Activated CD4-positive, alpha-beta T cell treated with anti-CD3 and anti-CD28 coated beads for 36 hours (primary cell): ENCODE data around the gene DLGAP3. TPM values are rescaled to one million over a fixed set of nuclear protein-coding genes. Genes with fewer than 3 reads are reported as not detected.

ENCODE experiments used
- ATAC-seq: fragments of 200-7000 bp; cut with Tn5 transposase; one replicate; pipeline ENCODE4 v1.10.0; 2021; ENCODE audit warnings: mild to moderate bottlenecking, moderate library complexity
- CTCF ChIA-PET: fragments of 350-600 bp; sonication (Branson Sonifier 250); formaldehyde crosslinking; loops from one replicate; lab custom pipeline; 2021; ENCODE audit warnings: antibody characterized with exemption; lab: Charles Lee
- POLR2A ChIA-PET: fragments of 350-600 bp; sonication (Branson Sonifier 250); formaldehyde crosslinking; loops from one replicate; lab custom pipeline; 2021; ENCODE audit warnings: antibody characterized with exemption, inconsistent platforms; lab: Charles Lee
- DNase-seq: peaks from one replicate; pipeline ENCODE4 v3.0.0-alpha.2; 2020
- H3K27ac Mint-ChIP-seq: one replicate; pipeline ENCODE4 v1.8.0; 2021; ENCODE audit warnings: mixed read lengths
- H3K27me3 Mint-ChIP-seq: one replicate; pipeline ENCODE4 v1.8.0; 2021; ENCODE audit warnings: mixed read lengths
- H3K36me3 Mint-ChIP-seq: one replicate; pipeline ENCODE4 v1.8.0; 2021; ENCODE audit warnings: low read depth, mixed read lengths
- H3K4me1 Mint-ChIP-seq: one replicate; pipeline ENCODE4 v1.8.0; 2021; ENCODE audit warnings: mixed read lengths
- H3K4me3 Mint-ChIP-seq: one replicate; pipeline ENCODE4 v1.8.0; 2021; ENCODE audit warnings: mild to moderate bottlenecking, moderate library complexity, mixed read lengths
- H3K9me3 Mint-ChIP-seq: one replicate; pipeline ENCODE4 v1.8.0; 2021; ENCODE audit warnings: low read depth, mixed read lengths
- intact Hi-C, 2 experiments: fragments of 100-400 bp; cut with DNase I in 1 of 2; cut with micrococcal nuclease in 1 of 2; formaldehyde crosslinking; loops; one replicate each; pipeline versions ENCODE4 v1.14.2 to v1.15.1; 2022 to 2024; cut with DNase I, micrococcal nuclease
- total RNA-seq, 2 experiments: library from RNA; stranded (reverse); gene quantifications; one replicate each; pipeline ENCODE4 v1.2.3, GENCODE V29; 2021

Gene DLGAP3
- total RNA-seq, 2 experiments from 2014 or later, result 0.63 to 0.66 TPM

DNA sequence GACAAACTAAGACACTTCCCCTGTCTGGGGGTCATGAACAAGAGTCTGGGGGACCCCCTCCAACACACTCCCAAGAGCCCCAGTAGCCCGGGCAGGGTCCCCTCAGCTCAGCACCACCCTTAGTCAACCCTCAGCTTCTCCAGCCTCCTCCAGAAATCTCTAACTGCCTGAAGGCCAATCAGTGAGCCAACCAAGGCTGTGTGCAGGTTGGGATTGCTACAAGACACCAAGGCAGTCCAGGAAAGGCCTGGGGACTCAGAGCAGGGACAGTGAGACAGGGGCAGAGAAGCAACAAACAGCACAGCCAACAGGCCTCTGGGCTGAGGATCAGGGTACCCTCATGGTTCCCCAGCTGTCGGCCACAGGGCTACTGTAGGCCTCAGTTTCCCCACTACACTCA is 83.2 kb downstream of the DLGAP3 start:
- ChIA-PET POLR2A (no interaction called here), CTCF (no interaction called here)
- intact Hi-C loops, result no loop called here
- Mint-ChIP-seq H3K4me3 (no peak overlapping the region), H3K36me3 (peaks cover 22% of the 10 kb centered on the region), H3K27ac (no peak overlapping the region), H3K27me3 (no peaks in the 10 kb centered on the region), H3K9me3 (no peaks in the 10 kb centered on the region), H3K4me1 (peaks cover 4% of the 10 kb centered on the region)
- ATAC-seq, result no peak
- no peak for DNase-seq

GRCh38 chr1:34845131-34845901 is 84.1 kb downstream of the DLGAP3 start:
- peaks cover 15% of the 10 kb centered on the region for H3K36me3 Mint-ChIP-seq
- ChIA-PET CTCF (interaction anchor here (0.6 to 1.2 kb wide), 3 partner anchors 16 to 52 kb away, joined by 3 to 4 read pairs (median 3); no protein-coding TSS in a partner anchor), POLR2A (no interaction called here)
- no peak for DNase-seq
- ATAC-seq, result no peak
- no peak overlapping the region for H3K27ac Mint-ChIP-seq
- H3K9me3 Mint-ChIP-seq, result no peaks in the 10 kb centered on the region
- no peaks in the 10 kb centered on the region for H3K27me3 Mint-ChIP-seq
- intact Hi-C loops, result no loop called here
- no peak overlapping the region for H3K4me3 Mint-ChIP-seq
- peaks cover 4% of the 10 kb centered on the region for H3K4me1 Mint-ChIP-seq

GRCh38 chr1:34844252-34844634 is 85.2 kb downstream of the DLGAP3 start:
- ATAC-seq (no peak), DNase-seq (no peak)
- ChIA-PET POLR2A (no interaction called here), CTCF (interaction anchor here (0.7 to 3.7 kb wide), 4 partner anchors 9 to 58 kb away, joined by 3 to 18 read pairs (median 4); no protein-coding TSS in a partner anchor)
- Mint-ChIP-seq H3K27ac (no peak overlapping the region), H3K27me3 (no peaks in the 10 kb centered on the region), H3K36me3 (peaks cover 10% of the 10 kb centered on the region), H3K4me3 (no peak overlapping the region), H3K9me3 (no peaks in the 10 kb centered on the region), H3K4me1 (peaks cover 1% of the 10 kb centered on the region)
- intact Hi-C loops, result no loop called here

GRCh38 chr1:34843392-34844251 is 85.8 kb downstream of the DLGAP3 start:
- intact Hi-C loops, result no loop called here
- Mint-ChIP-seq H3K27ac (no peak overlapping the region), H3K27me3 (no peaks in the 10 kb centered on the region), H3K9me3 (no peaks in the 10 kb centered on the region), H3K4me1 (no peaks in the 10 kb centered on the region), H3K4me3 (no peak overlapping the region), H3K36me3 (peaks cover 8% of the 10 kb centered on the region)
- ChIA-PET CTCF (interaction anchor here (1.1 to 3.7 kb wide), 2 partner anchors 9 to 57 kb away, joined by 3 to 18 read pairs; no protein-coding TSS in a partner anchor), POLR2A (no interaction called here)
- DNase-seq (no peak), ATAC-seq (no peak)

GRCh38 chr1:34842952-34843371 is 86.5 kb downstream of the DLGAP3 start:
- Mint-ChIP-seq H3K4me1 (no peaks in the 10 kb centered on the region), H3K4me3 (no peak overlapping the region), H3K27me3 (no peaks in the 10 kb centered on the region), H3K9me3 (no peaks in the 10 kb centered on the region), H3K27ac (no peak overlapping the region), H3K36me3 (peaks cover 2% of the 10 kb centered on the region)
- POLR2A ChIA-PET, result no interaction called here
- no peak for ATAC-seq
- DNase-seq, result no peak
- CTCF ChIA-PET, result interaction anchor here (3.7 kb wide), 1 partner anchor 10 kb away, joined by 18 read pairs; no protein-coding TSS in a partner anchor
- intact Hi-C loops, result no loop called here

DNA sequence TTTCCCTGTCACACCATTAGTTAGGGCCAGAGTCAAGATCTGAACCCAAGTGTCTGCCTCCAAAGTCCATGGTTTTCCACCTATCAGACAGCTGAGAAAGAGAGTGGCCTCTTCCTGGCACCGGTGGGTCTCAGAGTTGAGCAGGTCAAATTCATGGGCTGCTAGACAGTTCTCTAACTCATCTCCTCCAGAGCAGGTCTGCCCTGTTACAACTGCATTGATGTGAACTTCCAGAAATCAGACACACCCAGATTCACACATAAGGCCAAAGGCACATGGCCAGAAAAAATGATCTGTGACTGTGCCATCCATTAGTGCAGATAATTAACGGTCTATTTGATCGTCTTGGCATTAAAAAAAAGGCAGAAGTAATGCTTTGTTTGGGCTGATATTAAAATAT is 87.4 kb downstream of the DLGAP3 start:
- Mint-ChIP-seq H3K27ac (no peak overlapping the region), H3K4me3 (no peak overlapping the region), H3K9me3 (no peaks in the 10 kb centered on the region), H3K36me3 (no peaks in the 10 kb centered on the region), H3K4me1 (no peaks in the 10 kb centered on the region), H3K27me3 (no peaks in the 10 kb centered on the region)
- ChIA-PET CTCF (interaction anchor here (3.7 kb wide), 1 partner anchor 11 kb away, joined by 18 read pairs; no protein-coding TSS in a partner anchor), POLR2A (no interaction called here)
- DNase-seq (no peak), ATAC-seq (no peak)
- intact Hi-C loops, result no loop called here

GRCh38 chr1:34840426-34840825 is 89.0 kb downstream of the DLGAP3 start:
- no peaks in the 10 kb centered on the region for H3K36me3 Mint-ChIP-seq
- ChIA-PET POLR2A (no interaction called here), CTCF (no interaction called here)
- no peak for DNase-seq
- ATAC-seq, result no peak
- H3K9me3 Mint-ChIP-seq, result no peaks in the 10 kb centered on the region
- H3K27ac Mint-ChIP-seq, result no peak overlapping the region
- H3K4me1 Mint-ChIP-seq, result no peaks in the 10 kb centered on the region
- intact Hi-C loops, result no loop called here
- H3K27me3 Mint-ChIP-seq, result no peaks in the 10 kb centered on the region
- H3K4me3 Mint-ChIP-seq, result no peak overlapping the region

GRCh38 chr1:34839526-34840305 is 89.7 kb downstream of the DLGAP3 start:
- Mint-ChIP-seq H3K36me3 (no peaks in the 10 kb centered on the region), H3K4me3 (no peak overlapping the region), H3K9me3 (no peaks in the 10 kb centered on the region), H3K4me1 (no peaks in the 10 kb centered on the region), H3K27ac (no peak overlapping the region), H3K27me3 (no peaks in the 10 kb centered on the region)
- intact Hi-C loops, result no loop called here
- DNase-seq (no peak), ATAC-seq (no peak)
- ChIA-PET POLR2A (no interaction called here), CTCF (no interaction called here)

DNA sequence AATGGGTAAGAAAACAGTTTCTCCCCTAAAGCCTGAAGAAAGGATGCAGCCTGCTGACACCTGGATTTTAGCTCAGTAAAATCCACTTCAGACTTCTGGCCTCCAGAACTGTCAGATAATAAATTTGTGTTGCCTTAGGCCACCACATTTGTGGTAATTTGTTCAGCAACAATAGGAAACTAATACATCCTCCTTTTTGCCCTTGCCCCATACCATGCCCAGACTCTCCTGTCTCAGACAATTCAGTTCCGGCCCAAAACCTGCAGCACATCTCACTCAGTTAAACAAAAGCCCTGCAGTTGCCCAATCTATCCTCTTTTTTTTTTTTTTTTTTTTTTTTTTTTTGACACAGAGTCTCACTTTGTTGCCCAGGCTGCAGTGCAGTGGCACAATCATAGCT is 95.7 kb downstream of the DLGAP3 start:
- Mint-ChIP-seq H3K27me3 (no peaks in the 10 kb centered on the region), H3K4me3 (no peak overlapping the region), H3K4me1 (no peaks in the 10 kb centered on the region), H3K9me3 (no peaks in the 10 kb centered on the region), H3K27ac (no peak overlapping the region), H3K36me3 (no peaks in the 10 kb centered on the region)
- ChIA-PET CTCF (no interaction called here), POLR2A (no interaction called here)
- intact Hi-C loops, result no loop called here
- DNase-seq (no peak), ATAC-seq (no peak)

GRCh38 chr1:34831721-34832246 is 97.7 kb downstream of the DLGAP3 start:
- no peak overlapping the region for H3K27ac Mint-ChIP-seq
- no peaks in the 10 kb centered on the region for H3K9me3 Mint-ChIP-seq
- ChIA-PET POLR2A (no interaction called here), CTCF (interaction anchor here (0.6 to 0.8 kb wide), 2 partner anchors 33 to 252 kb away, joined by 3 to 4 read pairs; no protein-coding TSS in a partner anchor)
- no peak overlapping the region for H3K4me3 Mint-ChIP-seq
- ATAC-seq (no peak), DNase-seq (no peak)
- H3K4me1 Mint-ChIP-seq, result no peaks in the 10 kb centered on the region
- intact Hi-C loops, result no loop called here
- H3K27me3 Mint-ChIP-seq, result no peaks in the 10 kb centered on the region
- H3K36me3 Mint-ChIP-seq, result no peaks in the 10 kb centered on the region

GRCh38 chr1:34829250-34829649 is 100.2 kb downstream of the DLGAP3 start:
- intact Hi-C loops, result no loop called here
- H3K27me3 Mint-ChIP-seq, result no peaks in the 10 kb centered on the region
- no peak overlapping the region for H3K27ac Mint-ChIP-seq
- H3K4me1 Mint-ChIP-seq, result no peaks in the 10 kb centered on the region
- H3K9me3 Mint-ChIP-seq, result no peaks in the 10 kb centered on the region
- POLR2A ChIA-PET, result no interaction called here
- H3K36me3 Mint-ChIP-seq, result no peaks in the 10 kb centered on the region
- H3K4me3 Mint-ChIP-seq, result no peak overlapping the region
- CTCF ChIA-PET, result no interaction called here
- ATAC-seq, result no peak
- DNase-seq, result no peak
